Pulmonary artery endothelial cell (primary cell): ENCODE data around the gene CCR6. TPM values are rescaled to one million over a fixed set of nuclear protein-coding genes. Genes with fewer than 3 reads are reported as not detected.

Source experiments
- DNase-seq: peaks from one replicate; pipeline ENCODE4 v3.0.0-alpha.2; 2011; ENCODE audit warnings: low read depth, low spot score
- total RNA-seq: library from RNA; depleted of rRNA; stranded (reverse); fragments of >200 nt; gene quantifications from 2 replicates; pipeline ENCODE4 v1.2.3, GENCODE V29; 2014

The CCR6 gene
- total RNA-seq, 1 donor from 2014 or later: not detected

DNA sequence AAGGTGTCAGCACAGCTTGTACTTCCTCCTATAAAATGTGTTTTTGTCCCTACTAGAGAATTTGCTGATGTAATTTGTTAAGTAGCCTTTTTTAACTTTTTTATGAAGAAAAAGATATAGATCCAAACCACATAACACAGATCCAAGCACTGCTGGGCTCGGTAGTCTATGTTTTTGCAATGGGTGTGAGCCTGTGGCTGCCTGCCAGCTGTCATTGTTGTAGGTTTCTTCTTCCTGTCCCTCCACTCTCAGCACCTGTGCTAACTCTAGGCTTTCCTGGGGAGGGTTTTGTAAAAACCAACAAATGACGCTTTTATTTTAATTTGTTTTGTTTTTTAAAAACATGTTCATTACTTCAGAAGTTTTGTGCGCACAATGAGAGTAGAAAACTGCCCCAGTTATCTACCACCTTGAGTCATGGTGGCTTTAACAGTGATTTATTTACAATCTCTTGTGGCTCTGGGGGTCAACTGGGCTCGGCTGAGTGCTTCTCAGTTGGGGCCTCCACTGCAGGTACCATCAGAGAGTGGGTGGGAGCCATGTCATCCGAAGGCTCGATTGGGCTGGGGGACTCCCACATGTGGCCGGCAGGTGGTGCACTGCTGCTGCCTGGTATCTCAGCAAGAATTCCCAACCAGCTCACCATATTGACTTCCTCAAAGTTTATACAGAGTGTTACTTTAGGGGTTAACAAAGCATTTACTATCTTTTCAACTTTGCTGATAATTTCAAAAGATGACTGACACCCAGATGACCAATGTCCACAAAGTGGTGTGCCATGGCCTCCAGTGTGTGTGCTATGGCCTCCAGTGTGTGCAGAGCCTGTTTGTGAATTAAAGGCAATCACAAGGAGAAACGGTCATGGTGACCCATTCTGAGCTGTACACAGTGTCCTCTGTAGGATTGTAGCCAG, 3.0 kb upstream of the CCR6 start:
- no peak for DNase-seq

- DNase-seq: no peak
These were observed 2.4 kb upstream of the CCR6 start for GRCh38 chr6:167120583-167120903.

GRCh38 chr6:167121335-167121841, 1.5 kb upstream of the CCR6 start:
- no peak for DNase-seq

- DNase-seq: no peak
These were observed 662 bp upstream of the CCR6 start for GRCh38 chr6:167122041-167122826.

DNA sequence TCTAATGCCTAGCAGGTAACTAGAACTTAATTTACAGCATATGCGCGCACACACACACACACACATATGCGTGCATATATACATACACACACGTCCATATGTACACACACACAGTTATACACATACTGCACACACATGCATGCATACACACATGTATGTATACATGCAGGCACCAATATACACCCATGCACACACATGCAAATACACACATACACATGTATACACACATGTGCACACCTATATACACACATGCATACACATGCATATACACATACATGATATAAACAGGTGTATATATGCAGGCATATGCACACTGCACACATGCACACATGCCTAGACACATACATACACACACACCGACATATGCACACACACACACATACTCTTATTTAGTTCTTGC, 1.9 kb downstream of the CCR6 start:
- DNase-seq: no peak

- DNase-seq: no peak
These were observed 2.5 kb downstream of the CCR6 start for GRCh38 chr6:167125410-167125809.

- no peak for DNase-seq
These were observed 3.0 kb downstream of the CCR6 start for GRCh38 chr6:167125855-167126349.

DNA sequence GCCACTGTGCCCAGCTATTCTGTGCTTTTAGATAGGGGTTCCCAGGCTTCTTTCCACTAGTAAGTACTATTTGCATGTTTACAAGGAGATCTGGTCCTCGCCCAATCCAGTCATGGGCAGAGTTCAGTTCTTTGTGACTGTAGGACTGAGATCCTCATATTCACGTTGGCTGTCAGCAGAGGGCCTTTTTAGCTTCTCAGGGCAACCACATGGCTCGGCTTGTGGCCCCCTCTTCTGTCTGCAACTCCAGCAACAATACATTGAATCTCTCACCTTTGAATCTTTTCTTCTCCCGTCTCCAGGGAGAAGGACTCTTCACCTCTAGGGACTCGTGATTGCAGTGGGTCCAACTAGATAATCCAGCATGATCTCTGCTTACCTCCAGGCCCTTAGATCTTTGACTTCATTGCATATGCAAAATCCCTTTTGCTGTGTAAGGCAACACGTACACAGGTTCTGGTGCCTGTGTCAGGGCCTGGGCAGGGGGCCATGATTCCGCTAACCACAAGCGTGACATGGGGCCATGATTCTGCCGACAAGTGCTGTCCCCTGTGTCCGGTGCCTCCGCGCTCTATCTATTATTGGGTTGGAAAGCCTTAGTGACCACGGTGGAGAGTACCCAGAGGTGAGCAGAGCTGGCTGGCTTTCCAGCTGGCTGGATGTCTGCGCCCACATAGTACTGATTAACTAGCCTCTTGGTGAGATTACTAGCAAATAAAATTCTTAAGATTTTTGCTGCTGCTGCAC, 5.1 kb downstream of the CCR6 start:
- DNase-seq: no peak

DNA sequence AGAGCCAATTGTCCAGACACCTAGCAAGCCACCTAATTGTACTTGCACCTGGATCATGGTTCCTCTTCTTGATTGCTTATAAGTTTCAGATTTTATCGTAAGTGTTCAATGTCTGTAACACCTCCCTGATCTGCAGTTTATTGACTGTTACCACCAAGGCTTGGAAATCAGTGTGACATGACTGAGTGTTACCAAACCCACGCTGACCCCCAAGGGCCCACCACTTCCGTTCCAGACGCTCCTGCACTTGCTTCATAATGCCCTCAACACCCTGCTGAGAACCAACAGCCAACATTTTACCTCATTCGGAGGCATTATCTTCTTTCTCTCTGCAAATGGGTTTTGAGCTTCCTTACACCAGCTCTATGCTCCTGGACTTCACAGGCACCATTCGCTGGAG, 6.3 kb downstream of the CCR6 start:
- no peak for DNase-seq

- DNase-seq: no peak
These were observed 6.7 kb downstream of the CCR6 start for GRCh38 chr6:167129562-167129961.

DNA sequence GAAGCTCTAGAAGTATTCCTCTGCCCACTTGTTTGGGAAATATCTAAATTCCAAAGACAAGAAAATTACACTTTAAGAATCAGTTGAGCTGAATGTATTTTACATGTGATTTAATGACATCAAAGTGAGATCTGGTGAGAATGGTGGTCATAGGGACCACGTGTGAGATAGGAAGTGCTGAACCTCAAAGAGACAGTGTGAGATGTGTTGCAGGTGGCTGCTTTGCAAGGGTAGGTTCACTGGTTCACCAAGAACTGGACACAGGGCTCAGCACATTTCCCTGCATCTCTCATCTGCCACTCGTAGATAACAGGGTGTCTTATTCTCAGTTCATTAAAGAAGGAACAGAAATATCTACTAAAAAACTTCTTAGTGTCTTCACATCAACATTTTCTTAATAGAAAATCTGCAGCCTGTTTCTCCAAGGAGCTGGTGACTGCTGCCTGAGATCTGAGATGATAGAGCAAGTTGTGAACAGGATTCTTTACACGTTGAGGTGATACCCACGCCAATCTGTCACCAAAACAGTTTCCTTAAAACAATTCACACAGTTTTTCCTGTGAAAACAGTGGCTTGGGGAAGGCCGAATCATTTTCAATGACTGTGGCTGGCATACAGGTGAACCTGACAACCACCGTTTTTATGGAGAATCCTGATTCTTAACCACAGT, 7.2 kb downstream of the CCR6 start:
- no peak for DNase-seq

GRCh38 chr6:167130712-167131684, 8.1 kb downstream of the CCR6 start:
- DNase-seq: no peak

- no peak for DNase-seq
These were observed 11.8 kb downstream of the CCR6 start for GRCh38 chr6:167134448-167135328.

DNA sequence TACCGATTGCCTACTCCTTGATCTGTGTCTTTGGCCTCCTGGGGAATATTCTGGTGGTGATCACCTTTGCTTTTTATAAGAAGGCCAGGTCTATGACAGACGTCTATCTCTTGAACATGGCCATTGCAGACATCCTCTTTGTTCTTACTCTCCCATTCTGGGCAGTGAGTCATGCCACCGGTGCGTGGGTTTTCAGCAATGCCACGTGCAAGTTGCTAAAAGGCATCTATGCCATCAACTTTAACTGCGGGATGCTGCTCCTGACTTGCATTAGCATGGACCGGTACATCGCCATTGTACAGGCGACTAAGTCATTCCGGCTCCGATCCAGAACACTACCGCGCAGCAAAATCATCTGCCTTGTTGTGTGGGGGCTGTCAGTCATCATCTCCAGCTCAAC, 13.5 kb downstream of the CCR6 start:
- DNase-seq: no peak

- DNase-seq: no peak
These were observed 14.2 kb downstream of the CCR6 start for GRCh38 chr6:167137081-167137480.

DNA sequence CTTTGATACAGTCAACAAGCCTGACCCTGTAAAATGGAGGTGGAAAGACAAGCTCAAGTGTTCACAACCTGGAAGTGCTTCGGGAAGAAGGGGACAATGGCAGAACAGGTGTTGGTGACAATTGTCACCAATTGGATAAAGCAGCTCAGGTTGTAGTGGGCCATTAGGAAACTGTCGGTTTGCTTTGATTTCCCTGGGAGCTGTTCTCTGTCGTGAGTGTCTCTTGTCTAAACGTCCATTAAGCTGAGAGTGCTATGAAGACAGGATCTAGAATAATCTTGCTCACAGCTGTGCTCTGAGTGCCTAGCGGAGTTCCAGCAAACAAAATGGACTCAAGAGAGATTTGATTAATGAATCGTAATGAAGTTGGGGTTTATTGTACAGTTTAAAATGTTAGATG, 15.0 kb downstream of the CCR6 start:
- no peak for DNase-seq

DNA sequence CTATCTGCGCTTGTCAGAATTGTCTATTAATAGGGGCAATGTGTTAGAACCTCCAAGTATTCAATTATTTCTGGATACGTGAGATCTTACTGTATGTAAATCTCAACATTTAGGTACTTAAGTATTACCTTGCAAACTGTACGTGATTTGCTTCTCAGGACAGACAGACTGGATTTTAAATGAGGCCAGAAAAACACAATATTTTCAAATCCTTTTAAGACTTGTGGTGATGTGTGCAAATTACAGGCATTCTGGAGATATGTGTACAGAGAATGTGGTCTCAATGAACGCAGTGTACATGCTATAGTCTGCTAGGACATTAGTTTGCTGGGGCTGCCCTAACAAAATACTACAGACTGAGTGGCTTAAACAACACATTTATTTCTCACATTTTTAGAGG, 16.9 kb downstream of the CCR6 start:
- no peak for DNase-seq

DNA sequence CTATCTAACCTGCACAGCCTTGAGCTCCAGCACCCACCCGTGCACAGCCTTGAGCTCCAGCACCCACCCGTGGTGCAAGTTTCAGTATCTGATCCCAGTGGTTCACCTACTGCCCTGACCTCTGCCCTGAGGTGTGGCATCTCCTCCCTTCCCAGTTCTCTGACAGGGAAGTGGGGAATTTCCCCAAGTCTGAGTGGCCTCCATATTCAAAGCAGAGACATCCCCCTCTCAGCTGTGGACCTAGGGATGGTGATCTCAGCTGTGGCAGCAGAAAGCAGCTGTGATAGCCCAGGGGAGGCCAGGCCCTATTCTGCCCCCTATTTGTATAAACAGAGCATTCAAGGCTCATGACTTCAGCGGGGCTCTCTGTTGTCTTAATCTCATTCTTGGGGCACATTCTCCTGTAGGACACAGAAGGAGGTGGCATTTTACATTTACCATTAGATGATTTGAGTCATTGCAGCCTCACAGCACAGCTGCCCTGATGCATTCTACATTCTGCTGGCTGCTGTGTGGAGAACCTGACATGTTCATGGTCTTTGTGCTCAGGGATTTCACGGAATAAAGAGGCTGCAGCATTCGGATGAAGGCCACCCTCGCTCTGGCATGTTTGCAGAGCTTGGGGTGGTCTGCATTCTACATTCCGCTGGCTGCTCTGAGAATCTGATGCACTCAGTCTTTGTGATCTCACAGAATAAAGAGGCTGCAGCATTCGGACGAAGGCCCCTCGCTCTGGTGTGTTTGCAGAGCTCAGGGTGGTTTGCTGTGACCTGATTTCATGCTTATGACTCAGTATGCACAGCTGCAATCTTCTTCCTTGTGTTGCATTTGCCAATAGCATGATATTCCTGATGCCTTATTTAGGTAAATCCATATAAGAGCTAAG, 17.9 kb downstream of the CCR6 start:
- DNase-seq: no peak
